IMR-90 (cell line): ENCODE results near the gene REPS2. TPM values are rescaled to one million over a fixed set of nuclear protein-coding genes. Genes with fewer than 3 reads are reported as not detected.

Experiments
- ATAC-seq: fragments of 200-7000 bp; cut with Tn5 transposase; 2 replicates; pipeline ENCODE4 v1.9.1; 2020; ENCODE audit warnings: low read depth, mild to moderate bottlenecking, moderate library complexity
- BruUV-seq: library from RNA; stranded (reverse); fragments of 400-500 nt; replicated peaks from 2 replicates; lab custom pipeline; 2021; lab: Mats Ljungman, UMichigan
- CTCF ChIA-PET: fragments of 300-600 bp; formaldehyde crosslinking; extraction: SDS; loops from one replicate; lab custom pipeline; 2021; ENCODE audit warnings: antibody characterized with exemption; lab: Yijun Ruan, JAX
- POLR2A ChIA-PET: fragments of 300-600 bp; sonication (Branson Sonifier 250); formaldehyde crosslinking; loops from one replicate; lab custom pipeline; 2022; ENCODE audit warnings: antibody characterized with exemption; ENCODE audit not compliant: unreplicated experiment; lab: Charles Lee
- DNase-seq: peaks from one replicate; pipeline ENCODE4 v3.0.0; 2013
- H2AFZ ChIP-seq: replicated peaks from 2 replicates; pipeline ENCODE3; 2013; ENCODE audit warnings: low read length, mild to moderate bottlenecking; ENCODE audit not compliant: poor library complexity
- H2AK5ac ChIP-seq: 2 replicates; pipeline ENCODE4 v1.6.1; 2013; ENCODE audit warnings: low read depth, low read length, inconsistent platforms
- H2AK9ac ChIP-seq: replicated peaks from 2 replicates; pipeline ENCODE3; 2013; ENCODE audit warnings: mild to moderate bottlenecking, low read depth, low read length, moderate library complexity; ENCODE audit not compliant: poor library complexity
- H2BK120ac ChIP-seq: 2 replicates; pipeline ENCODE4 v1.6.1; 2013; ENCODE audit warnings: low read depth, low read length, inconsistent platforms
- H2BK15ac ChIP-seq: 3 replicates; pipeline ENCODE4 v1.6.1; 2013; ENCODE audit warnings: low read depth, low read length, inconsistent platforms
- H2BK20ac ChIP-seq: 2 replicates; pipeline ENCODE4 v1.6.1; 2013; ENCODE audit warnings: low read depth, mild to moderate bottlenecking, inconsistent platforms, low read length, moderate library complexity
- H2BK5ac ChIP-seq: 2 replicates; pipeline ENCODE4 v1.6.1; 2013; ENCODE audit warnings: mild to moderate bottlenecking, low read depth, low read length, inconsistent platforms; ENCODE audit not compliant: poor library complexity, severe bottlenecking
- H3K14ac ChIP-seq: replicated peaks from 2 replicates; pipeline ENCODE4 v1.6.1; 2013; ENCODE audit warnings: low read depth, low read length, inconsistent platforms
- H3K18ac ChIP-seq: 2 replicates; pipeline ENCODE4 v1.6.1; 2013; ENCODE audit warnings: low read depth, low read length, control low read depth
- H3K23ac ChIP-seq: 2 replicates; pipeline ENCODE4 v1.6.1; 2013; ENCODE audit warnings: low read depth, low read length, inconsistent platforms
- H3K27ac ChIP-seq: 2 replicates; pipeline ENCODE4 v1.5.1; 2013; ENCODE audit warnings: mild to moderate bottlenecking, control low read depth, low read length; ENCODE audit not compliant: insufficient read depth
- H3K27me3 ChIP-seq: 2 replicates; pipeline ENCODE4 v1.6.1; 2013; ENCODE audit warnings: low read length; ENCODE audit not compliant: control insufficient read depth, insufficient read depth
- H3K36me3 ChIP-seq: 2 replicates; pipeline ENCODE4 v1.6.1; 2013; ENCODE audit warnings: low read length, mixed read lengths; ENCODE audit not compliant: control insufficient read depth, insufficient read depth
- H3K4ac ChIP-seq: 2 replicates; pipeline ENCODE4 v1.6.1; 2013; ENCODE audit warnings: low read depth, low read length, inconsistent platforms
- H3K4me1 ChIP-seq: 2 replicates; pipeline ENCODE4 v1.6.1; 2013; ENCODE audit warnings: low read length, mixed read lengths; ENCODE audit not compliant: control insufficient read depth, insufficient read depth
- H3K4me2 ChIP-seq: 2 replicates; pipeline ENCODE4 v1.6.1; 2013; ENCODE audit warnings: low read depth, mild to moderate bottlenecking, control low read depth, low read length, moderate library complexity
- H3K4me3 ChIP-seq: 2 replicates; pipeline ENCODE4 v1.5.1; 2013; ENCODE audit warnings: low read depth, mild to moderate bottlenecking, control low read depth, low read length, moderate library complexity; ENCODE audit not compliant: insufficient read depth
- H3K56ac ChIP-seq: 2 replicates; pipeline ENCODE4 v1.6.1; 2013; ENCODE audit warnings: low read length, inconsistent platforms; ENCODE audit not compliant: insufficient read depth; ENCODE audit errors: extremely low read depth
- H3K79me1 ChIP-seq, 2 experiments: 2 replicates each; pipeline ENCODE4 v1.6.1; 2013; ENCODE audit warnings: low read length in 2 of 2, inconsistent platforms in 1 of 2, low read depth in 1 of 2
- H3K9ac ChIP-seq: 2 replicates; pipeline ENCODE4 v1.6.1; 2013; ENCODE audit warnings: low read depth, low read length, control low read depth
- H3K9me1 ChIP-seq: 2 replicates; pipeline ENCODE4 v1.6.1; 2013; ENCODE audit warnings: low read length, inconsistent platforms; ENCODE audit not compliant: insufficient read depth
- H3K9me3 ChIP-seq: 2 replicates; pipeline ENCODE4 v1.6.1; 2013; ENCODE audit warnings: low read length; ENCODE audit not compliant: control insufficient read depth, insufficient read depth
- H4K20me1 ChIP-seq: 2 replicates; pipeline ENCODE4 v1.6.1; 2013; ENCODE audit warnings: low read length, inconsistent platforms; ENCODE audit not compliant: insufficient read depth
- H4K5ac ChIP-seq: 2 replicates; pipeline ENCODE4 v1.6.1; 2013; ENCODE audit warnings: mild to moderate bottlenecking, low read depth, low read length, control low read depth
- H4K8ac ChIP-seq, 2 experiments: 2 replicates each; pipeline ENCODE4 v1.6.1; 2013; ENCODE audit warnings: low read depth in 2 of 2, low read length in 2 of 2, control low read depth in 1 of 2, inconsistent platforms in 1 of 2
- H4K91ac ChIP-seq: 2 replicates; pipeline ENCODE4 v1.6.1; 2013; ENCODE audit warnings: low read depth, low read length, inconsistent platforms; ENCODE audit not compliant: insufficient read depth
- BHLHE40 ChIP-seq: fragments of 150-350 bp; IDR thresholded peaks from 2 replicates; pipeline ENCODE4 v1.6.1; 2016; ENCODE audit warnings: mild to moderate bottlenecking, low read depth, low read length
- CTCF ChIP-seq: conservative IDR thresholded peaks from 2 replicates; pipeline ENCODE4 v1.5.1; 2012; ENCODE audit warnings: mild to moderate bottlenecking, low read depth, low read length, improper control_type of control experiment
- ELK1 ChIP-seq: fragments of 150-350 bp; IDR thresholded peaks from 2 replicates; pipeline ENCODE4 v1.6.1; 2016; ENCODE audit warnings: low read depth, mild to moderate bottlenecking, low read length, moderate library complexity, borderline replicate concordance
- FOS ChIP-seq: fragments of 150-350 bp; IDR thresholded peaks from 2 replicates; pipeline ENCODE4 v1.6.1; 2016; ENCODE audit warnings: low read depth, low read length
- MAFK ChIP-seq: IDR thresholded peaks from 2 replicates; pipeline ENCODE4 v1.6.1; 2012; ENCODE audit warnings: low read depth, low read length, improper control_type of control experiment
- MAZ ChIP-seq: IDR thresholded peaks from 2 replicates; pipeline ENCODE4 v1.6.1; 2012; ENCODE audit warnings: low read depth, mild to moderate bottlenecking, low read length, improper control_type of control experiment, moderate library complexity, borderline replicate concordance
- MXI1 ChIP-seq: IDR thresholded peaks from 2 replicates; pipeline ENCODE4 v1.6.1; 2012; ENCODE audit warnings: low read depth, mild to moderate bottlenecking, low read length, moderate library complexity, borderline replicate concordance
- NFE2L2 ChIP-seq: fragments of 150-350 bp; IDR thresholded peaks from 2 replicates; pipeline ENCODE4 v1.6.1; 2016; ENCODE audit warnings: low read depth, mild to moderate bottlenecking, low read length
- POLR2A ChIP-seq: IDR thresholded peaks from 2 replicates; pipeline ENCODE4 v1.6.1; 2012; ENCODE audit warnings: mild to moderate bottlenecking, low read depth, low read length
- RAD21 ChIP-seq: IDR thresholded peaks from 2 replicates; pipeline ENCODE4 v1.6.1; 2012; ENCODE audit warnings: low read length, improper control_type of control experiment
- RCOR1 ChIP-seq: IDR thresholded peaks from 2 replicates; pipeline ENCODE4 v1.6.1; 2012; ENCODE audit warnings: mild to moderate bottlenecking, low read length, improper control_type of control experiment; ENCODE audit not compliant: insufficient replicate concordance
- RFX5 ChIP-seq: IDR thresholded peaks from 2 replicates; pipeline ENCODE4 v1.8.0; 2012; ENCODE audit warnings: low read depth, mild to moderate bottlenecking, low read length, moderate library complexity
- SMC3 ChIP-seq: fragments of 150-350 bp; IDR thresholded peaks from 2 replicates; pipeline ENCODE4 v1.6.1; 2016; ENCODE audit warnings: low read depth, mild to moderate bottlenecking, antibody characterized with exemption, low read length, moderate library complexity
- WGBS, 2 experiments: methylation state at CpG; one replicate each; pipeline versions ENCODE4 v1.1.5 to v1.1.7; 2013; ENCODE audit warnings: missing lambda C conversion rate in 2 of 2; ENCODE audit not compliant: insufficient read length in 1 of 2; ENCODE audit errors: extremely low coverage in 2 of 2; 5-methylcytosine and 5-hydroxymethylcytosine counted together
- dilution Hi-C: fragments of 300-500 bp; cut with HindIII; formaldehyde crosslinking; loops from one replicate; pipeline ENCODE4 v1.14.3; 2018; ENCODE audit warnings: low sequenced_read_pairs; ENCODE audit not compliant: unreplicated experiment
- in situ Hi-C: fragments of 300-500 bp; cut with MboI; formaldehyde crosslinking; loops from 3 replicates; pipeline ENCODE4 v1.14.3; 2019; ENCODE audit warnings: low sequenced_read_pairs, inconsistent platforms, mixed read lengths
- intact Hi-C: fragments of 100-400 bp; cut with micrococcal nuclease; formaldehyde crosslinking; loops from 2 replicates; pipeline ENCODE4 v1.10.0; 2022
- polyA plus RNA-seq, 3 experiments: library from polyadenylated mRNA; depleted of rRNA; stranded (reverse); fragments of >200 nt; gene quantifications; 2 replicates each; pipeline ENCODE4 v1.2.3, GENCODE V29; 2012; ENCODE audit warnings: low replicate concordance in 1 of 3
- total RNA-seq: library from RNA; depleted of rRNA; stranded (reverse); fragments of >200 nt; gene quantifications from 2 replicates; pipeline ENCODE4 v1.2.3, GENCODE V29; 2012

Gene REPS2
- total and polyA plus RNA-seq, 2 of the 4 experiments (the other 2 are of a cell fraction): 0.02 to 0.18 TPM

DNA sequence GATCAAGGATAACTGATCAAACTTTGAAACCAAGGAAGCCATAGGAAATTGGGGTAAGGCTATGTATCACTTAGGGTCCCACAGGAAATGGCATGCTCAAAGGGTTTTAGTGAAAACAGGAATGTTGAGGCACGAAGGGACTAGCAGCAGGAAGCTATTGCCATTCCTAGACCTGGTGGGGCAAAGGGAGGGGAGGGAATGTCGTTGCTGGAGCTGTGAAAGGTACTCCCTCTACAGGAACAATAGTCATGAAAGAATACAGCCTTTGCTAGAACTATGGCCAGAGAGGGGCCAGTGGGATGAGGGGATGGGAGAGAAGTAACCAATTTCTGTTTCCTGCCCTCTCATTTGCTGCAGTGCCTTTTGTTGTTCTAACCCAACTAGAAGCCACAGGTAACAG is 11.9 kb downstream of the REPS2 start:
- no peak overlapping the region for H3K14ac ChIP-seq
- H4K5ac ChIP-seq: no peak overlapping the region
- no peaks in the 10 kb centered on the region for H3K9me1 ChIP-seq
- intact Hi-C loops (no loop called here), in situ Hi-C loops (no loop called here), dilution Hi-C loops (no loop called here)
- no peak overlapping the region for H3K18ac ChIP-seq
- H3K56ac ChIP-seq: no peak overlapping the region
- no peaks in the 10 kb centered on the region for H3K79me1 ChIP-seq
- no peak overlapping the region for H3K4me2 ChIP-seq
- no peak overlapping the region for H2AFZ ChIP-seq
- no peak overlapping the region for H2BK120ac ChIP-seq
- H3K4me1 ChIP-seq: no peaks in the 10 kb centered on the region
- no peak overlapping the region for H3K4ac ChIP-seq
- WGBS, 2 experiments: no CpG with 5 or more reads among the region's 2 CpGs
- ChIA-PET POLR2A (no interaction called here), CTCF (no interaction called here)
- DNase-seq (no peak), ATAC-seq (no peak)
- H2BK5ac ChIP-seq: no peak overlapping the region
- peaks cover 12% of the 10 kb centered on the region for H3K27me3 ChIP-seq
- no peak for TF ChIP-seq ELK1
- no peak for TF ChIP-seq RAD21
- TF ChIP-seq RFX5: no peak
- no peak for TF ChIP-seq NFE2L2
- no peak for TF ChIP-seq FOS
- no peak for TF ChIP-seq CTCF
- no peak for TF ChIP-seq RCOR1
- no peak for TF ChIP-seq MAFK
- no peak for TF ChIP-seq BHLHE40
- no peak for TF ChIP-seq SMC3
- no peak for TF ChIP-seq MXI1
- TF ChIP-seq POLR2A: no peak
- TF ChIP-seq MAZ: no peak
- no peaks in the 10 kb centered on the region for H4K20me1 ChIP-seq
- no peak overlapping the region for H2AK5ac ChIP-seq
- no peak overlapping the region for H3K23ac ChIP-seq
- H3K9ac ChIP-seq: no peak overlapping the region
- H2BK15ac ChIP-seq: no peak overlapping the region
- H4K91ac ChIP-seq: no peak overlapping the region
- H3K9me3 ChIP-seq: no peaks in the 10 kb centered on the region
- no peak overlapping the region for H3K27ac ChIP-seq
- H3K36me3 ChIP-seq: no peaks in the 10 kb centered on the region
- no TSS peak for BruUV-seq
- H4K8ac ChIP-seq: no peak overlapping the region
- H2AK9ac ChIP-seq: no peak overlapping the region
- no peak overlapping the region for H2BK20ac ChIP-seq
- H3K4me3 ChIP-seq: no peak overlapping the region
